ENCODE measurements around the gene ADTRP. TPM values are rescaled to one million over a fixed set of nuclear protein-coding genes. Genes with fewer than 3 reads are reported as not detected.
A peak's percentile ranks its signal among the peaks of the same experiment; 100 is the strongest.

The ADTRP gene
- total RNA-seq, 1 donor from 2014 or later, result not detected

DNA sequence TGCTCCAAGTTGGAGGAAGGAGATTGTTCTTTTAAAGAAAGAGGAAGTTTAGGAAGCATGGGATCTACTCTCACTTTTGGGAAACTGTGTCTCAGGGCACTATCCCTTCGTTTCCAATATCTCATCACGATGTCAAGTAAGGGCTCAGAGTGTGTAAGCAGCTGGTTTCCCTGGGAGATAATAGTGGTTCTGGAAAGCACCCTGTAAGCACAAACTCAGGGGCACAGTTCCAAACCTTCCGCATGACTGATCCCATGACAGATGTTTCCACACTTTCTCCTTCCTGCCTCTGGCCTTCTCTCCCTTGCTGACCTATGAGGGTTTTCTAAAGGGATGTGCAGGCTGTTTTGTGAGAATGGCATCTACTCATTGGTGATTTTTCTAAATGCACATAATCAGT is 33.9 kb downstream of the ADTRP start:
- Histone ChIP-seq H3K27ac (peak overlapping the region; percentile 80), H3K4me3 (no peak overlapping the region), H3K36me3 (no peaks in the 10 kb centered on the region), H3K4me1 (no peaks in the 10 kb centered on the region), H3K9me3 (no peaks in the 10 kb centered on the region), H3K27me3 (no peaks in the 10 kb centered on the region)
- DNase-seq (ENCODE audit: extremely low spot score in 2 of 2), result no peak
- intact Hi-C loops (cut with DNase I), result no loop called here
- TF ChIP-seq POLR2A (IDR thresholded peaks at IDR 0.05) (no peak), POLR2AphosphoS5 (IDR thresholded peaks at IDR 0.05; ENCODE audit: insufficient read depth in 1 of 2, low read depth in 1 of 2) (peak in 1 of 2 donors; percentile 17)

DNA sequence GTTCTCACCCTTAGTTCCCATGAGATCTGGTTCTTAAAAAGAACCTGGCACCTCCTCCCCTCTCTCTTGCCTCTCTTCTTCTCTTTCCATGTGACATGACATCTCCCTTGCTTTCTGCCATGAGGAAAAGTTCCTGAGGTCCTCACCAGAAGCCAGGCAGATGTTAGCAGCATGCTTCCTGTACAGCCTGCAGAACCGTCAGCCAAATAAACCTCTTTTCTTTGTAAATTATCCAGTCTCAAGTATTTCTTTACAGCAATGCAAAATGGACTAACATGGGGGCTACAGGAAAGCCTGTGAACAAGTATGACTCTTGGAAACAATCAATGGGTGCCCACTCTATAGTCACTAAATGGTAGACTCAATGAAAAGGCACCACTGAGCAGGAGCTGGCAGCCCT is 34.5 kb downstream of the ADTRP start:
- no peaks in the 10 kb centered on the region for H3K36me3 ChIP-seq
- H3K4me3 ChIP-seq, result no peak overlapping the region
- no peaks in the 10 kb centered on the region for H3K27me3 ChIP-seq
- TF ChIP-seq CTCF (IDR thresholded peaks at IDR 0.05) (no peak), POLR2AphosphoS5 (IDR thresholded peaks at IDR 0.05; ENCODE audit: insufficient read depth in 1 of 2, low read depth in 1 of 2) (no peak), POLR2A (IDR thresholded peaks at IDR 0.05) (no peak)
- DNase-seq (ENCODE audit: extremely low spot score in 2 of 2), result no peak
- intact Hi-C loops (cut with DNase I), result no loop called here
- no peaks in the 10 kb centered on the region for H3K9me3 ChIP-seq
- H3K27ac ChIP-seq, result peak overlapping the region; percentile 80
- H3K4me1 ChIP-seq, result no peaks in the 10 kb centered on the region

GRCh38 chr6:11740875-11741274 is 37.7 kb downstream of the ADTRP start:
- Histone ChIP-seq H3K9me3 (no peaks in the 10 kb centered on the region), H3K4me3 (no peak overlapping the region), H3K36me3 (no peaks in the 10 kb centered on the region), H3K4me1 (no peaks in the 10 kb centered on the region), H3K27me3 (no peaks in the 10 kb centered on the region), H3K27ac (no peak overlapping the region)
- no peak for DNase-seq (ENCODE audit: extremely low spot score in 2 of 2)
- TF ChIP-seq POLR2AphosphoS5 (IDR thresholded peaks at IDR 0.05; ENCODE audit: insufficient read depth in 1 of 2, low read depth in 1 of 2) (no peak), CTCF (IDR thresholded peaks at IDR 0.05) (no peak), POLR2A (IDR thresholded peaks at IDR 0.05) (no peak)
- intact Hi-C loops (cut with DNase I), result no loop called here

DNA sequence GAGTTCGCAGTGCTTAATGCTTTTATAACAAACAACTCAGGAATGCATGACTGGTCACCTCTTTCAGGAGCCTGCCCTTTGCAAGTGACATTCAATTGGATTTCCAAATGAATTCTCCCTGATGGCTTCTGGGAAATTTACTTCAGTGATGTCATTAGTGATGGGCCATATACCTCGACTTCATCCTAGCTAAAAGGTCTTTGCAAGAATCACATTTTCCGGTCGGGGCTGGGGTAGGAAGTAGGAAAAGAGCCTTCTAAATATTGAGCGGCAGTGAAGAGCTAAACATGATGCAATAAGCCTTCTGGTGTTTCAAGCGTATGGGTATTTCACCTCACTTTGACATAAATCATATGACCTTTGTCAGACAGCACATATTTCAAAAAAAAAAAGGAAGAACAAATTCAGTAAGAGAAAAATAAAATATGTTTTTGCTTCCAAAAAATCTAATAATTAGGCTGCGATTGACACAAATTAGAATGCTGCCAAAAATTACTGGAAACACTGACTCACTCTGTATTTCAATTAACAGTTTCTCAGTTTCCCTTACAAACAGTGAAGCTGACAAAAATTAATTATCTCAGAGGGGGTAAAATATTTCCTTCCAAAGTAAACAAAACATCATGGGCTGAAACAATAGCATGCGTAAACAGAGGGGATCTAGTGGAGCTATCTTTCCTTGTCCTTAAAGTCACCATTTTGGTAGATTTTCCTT is 39.8 kb downstream of the ADTRP start:
- intact Hi-C loops (cut with DNase I), result no loop called here
- Histone ChIP-seq H3K27ac (no peak overlapping the region), H3K36me3 (no peaks in the 10 kb centered on the region), H3K4me3 (no peak overlapping the region), H3K4me1 (no peaks in the 10 kb centered on the region), H3K9me3 (no peaks in the 10 kb centered on the region), H3K27me3 (no peaks in the 10 kb centered on the region)
- TF ChIP-seq POLR2AphosphoS5 (IDR thresholded peaks at IDR 0.05; ENCODE audit: insufficient read depth in 1 of 2, low read depth in 1 of 2) (no peak), POLR2A (IDR thresholded peaks at IDR 0.05) (no peak)
- no peak for DNase-seq (ENCODE audit: extremely low spot score in 2 of 2)

DNA sequence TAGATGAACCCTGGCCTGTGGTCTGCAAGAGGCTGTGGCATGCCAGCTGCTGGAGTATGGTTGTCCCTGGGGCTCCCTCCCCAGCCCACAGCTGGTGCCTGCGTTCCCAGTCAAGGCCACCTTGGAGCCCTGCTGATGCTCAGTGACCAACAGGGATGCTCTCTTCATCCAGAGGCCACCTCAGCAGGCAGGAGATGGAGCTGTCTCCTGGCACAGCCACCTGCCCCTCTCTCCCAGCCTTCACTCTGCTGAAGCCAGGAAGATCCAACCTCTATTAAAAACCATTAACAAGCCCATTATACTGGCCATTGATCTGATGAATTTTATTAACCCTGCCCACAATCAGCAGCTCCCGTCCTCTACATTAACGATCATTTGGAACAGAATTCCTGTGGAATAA is 40.4 kb downstream of the ADTRP start:
- no peaks in the 10 kb centered on the region for H3K36me3 ChIP-seq
- H3K27me3 ChIP-seq, result no peaks in the 10 kb centered on the region
- no peak overlapping the region for H3K4me3 ChIP-seq
- intact Hi-C loops (cut with DNase I), result no loop called here
- no peak overlapping the region for H3K27ac ChIP-seq
- DNase-seq (ENCODE audit: extremely low spot score in 2 of 2), result no peak
- no peak for TF ChIP-seq POLR2AphosphoS5 (IDR thresholded peaks at IDR 0.05; ENCODE audit: insufficient read depth in 1 of 2, low read depth in 1 of 2)
- no peak for TF ChIP-seq CTCF (IDR thresholded peaks at IDR 0.05)
- TF ChIP-seq POLR2A (IDR thresholded peaks at IDR 0.05), result no peak
- H3K9me3 ChIP-seq, result no peaks in the 10 kb centered on the region
- no peaks in the 10 kb centered on the region for H3K4me1 ChIP-seq

DNA sequence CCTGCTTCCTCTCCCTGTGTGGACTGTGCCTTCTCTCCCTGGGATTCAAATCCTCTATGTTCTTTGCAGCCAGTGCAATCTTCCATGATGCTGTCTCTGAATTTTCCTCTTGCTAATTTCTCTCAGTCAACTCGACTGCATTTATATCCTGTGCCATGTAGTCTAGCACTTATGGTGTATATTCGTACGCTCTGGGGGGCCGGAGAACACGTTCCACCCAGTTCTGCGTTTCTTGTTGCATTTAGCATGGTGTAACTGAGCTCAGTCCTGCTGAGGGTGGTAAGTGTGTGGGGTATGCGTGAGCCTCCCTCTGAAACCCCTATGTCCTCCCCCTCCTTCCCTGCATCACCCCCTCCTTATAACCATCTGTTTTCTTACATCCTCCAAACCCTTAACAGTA is 42.0 kb downstream of the ADTRP start:
- no peak overlapping the region for H3K27ac ChIP-seq
- no peaks in the 10 kb centered on the region for H3K9me3 ChIP-seq
- no peaks in the 10 kb centered on the region for H3K27me3 ChIP-seq
- H3K4me3 ChIP-seq, result no peak overlapping the region
- no peaks in the 10 kb centered on the region for H3K36me3 ChIP-seq
- H3K4me1 ChIP-seq, result peaks cover under 1% of the 10 kb centered on the region
- intact Hi-C loops (cut with DNase I), result no loop called here
- no peak for DNase-seq (ENCODE audit: extremely low spot score in 2 of 2)
- TF ChIP-seq CTCF (IDR thresholded peaks at IDR 0.05) (no peak), POLR2A (IDR thresholded peaks at IDR 0.05) (no peak), POLR2AphosphoS5 (IDR thresholded peaks at IDR 0.05; ENCODE audit: insufficient read depth in 1 of 2, low read depth in 1 of 2) (no peak)
